GM21367 (cell line): ENCODE measurements around the gene CYP27B1.

ENCODE experiments used
- ATAC-seq: cut with Tn5 transposase; IDR thresholded peaks from one replicate; pipeline ENCODE4 v1.9.1; 2021; ENCODE audit not compliant: unreplicated experiment

The CYP27B1 gene

GRCh38 chr12:57766464-57767304 lies at the start of gene CYP27B1:
TSS of gene CYP27B1 (minus strand) at chr12:57767078. CDS start at chr12:57767041, 37 bp downstream.
- ATAC-seq, result no peak

- no peak for ATAC-seq
Measured at GRCh38 chr12:57816001-57816854, 49.4 kb upstream of the CYP27B1 start.

- ATAC-seq, result no peak
Measured at GRCh38 chr12:57815177-57816000, 48.5 kb upstream of the CYP27B1 start.

- no peak for ATAC-seq
Measured at GRCh38 chr12:57813971-57814772, 47.3 kb upstream of the CYP27B1 start.

GRCh38 chr12:57813111-57813970 lies 46.5 kb upstream of the CYP27B1 start:
- no peak for ATAC-seq

GRCh38 chr12:57811028-57811755 lies 44.3 kb upstream of the CYP27B1 start:
- ATAC-seq, result no peak

GRCh38 chr12:57810450-57810849 lies 43.6 kb upstream of the CYP27B1 start:
- ATAC-seq, result no peak

GRCh38 chr12:57809425-57809824 lies 42.5 kb upstream of the CYP27B1 start:
- ATAC-seq, result no peak

- no peak for ATAC-seq
Measured at GRCh38 chr12:57808351-57808750, 41.5 kb upstream of the CYP27B1 start.

GRCh38 chr12:57807285-57807684 lies 40.4 kb upstream of the CYP27B1 start:
- no peak for ATAC-seq

GRCh38 chr12:57806677-57807076 lies 39.8 kb upstream of the CYP27B1 start:
- ATAC-seq, result no peak

GRCh38 chr12:57803319-57803893 lies 36.5 kb upstream of the CYP27B1 start:
- ATAC-seq, result no peak

GRCh38 chr12:57802607-57803006 lies 35.7 kb upstream of the CYP27B1 start:
- no peak for ATAC-seq

- ATAC-seq, result no peak
Measured at GRCh38 chr12:57800965-57801364, 34.1 kb upstream of the CYP27B1 start.

- ATAC-seq, result no peak
Measured at GRCh38 chr12:57797933-57798332, 31.1 kb upstream of the CYP27B1 start.

GRCh38 chr12:57796996-57797395 lies 30.1 kb upstream of the CYP27B1 start:
- no peak for ATAC-seq

- no peak for ATAC-seq
Measured at GRCh38 chr12:57795354-57795753, 28.5 kb upstream of the CYP27B1 start.

GRCh38 chr12:57793920-57794319 lies 27.0 kb upstream of the CYP27B1 start:
- no peak for ATAC-seq
